Ishikawa (cell line): ENCODE results near the gene PRPH2.

Source experiments
- CEBPB ChIP-seq: IDR thresholded peaks from 2 replicates; pipeline ENCODE4 v1.6.1; 2012
- CREB1 ChIP-seq: IDR thresholded peaks from 2 replicates; pipeline ENCODE4 v1.6.1; 2012; ENCODE audit warnings: low read depth
- EGR1 ChIP-seq: IDR thresholded peaks from 2 replicates; pipeline ENCODE4 v1.6.1; 2012
- EP300 ChIP-seq: IDR thresholded peaks from 2 replicates; pipeline ENCODE4 v1.6.1; 2012; ENCODE audit warnings: borderline replicate concordance
- FOXM1 ChIP-seq: IDR thresholded peaks from 2 replicates; pipeline ENCODE4 v1.6.1; 2012; ENCODE audit warnings: low read depth, borderline replicate concordance
- MAX ChIP-seq: IDR thresholded peaks from 2 replicates; pipeline ENCODE4 v1.6.1; 2012
- NFIC ChIP-seq: IDR thresholded peaks from 2 replicates; pipeline ENCODE4 v1.6.1; 2012
- RAD21 ChIP-seq: IDR thresholded peaks from 2 replicates; pipeline ENCODE4 v1.6.1; 2012; ENCODE audit warnings: low read depth
- REST ChIP-seq: IDR thresholded peaks from 2 replicates; pipeline ENCODE4 v1.6.1; 2012; ENCODE audit warnings: low read depth, mild to moderate bottlenecking
- TAF1 ChIP-seq: IDR thresholded peaks from 2 replicates; pipeline ENCODE4 v1.6.1; 2012; ENCODE audit warnings: low read depth, mild to moderate bottlenecking
- TCF12 ChIP-seq: IDR thresholded peaks from 2 replicates; pipeline ENCODE4 v1.6.1; 2012; ENCODE audit warnings: low read depth
- TEAD4 ChIP-seq: IDR thresholded peaks from 2 replicates; pipeline ENCODE4 v1.6.1; 2012
- USF1 ChIP-seq: IDR thresholded peaks from 2 replicates; pipeline ENCODE4 v1.6.1; 2012
- YY1 ChIP-seq: IDR thresholded peaks from 2 replicates; pipeline ENCODE4 v1.6.1; 2012; ENCODE audit warnings: low read depth
- ZBTB7A ChIP-seq: IDR thresholded peaks from 2 replicates; pipeline ENCODE4 v1.6.1; 2012; ENCODE audit warnings: low read depth

PRPH2 gene

DNA sequence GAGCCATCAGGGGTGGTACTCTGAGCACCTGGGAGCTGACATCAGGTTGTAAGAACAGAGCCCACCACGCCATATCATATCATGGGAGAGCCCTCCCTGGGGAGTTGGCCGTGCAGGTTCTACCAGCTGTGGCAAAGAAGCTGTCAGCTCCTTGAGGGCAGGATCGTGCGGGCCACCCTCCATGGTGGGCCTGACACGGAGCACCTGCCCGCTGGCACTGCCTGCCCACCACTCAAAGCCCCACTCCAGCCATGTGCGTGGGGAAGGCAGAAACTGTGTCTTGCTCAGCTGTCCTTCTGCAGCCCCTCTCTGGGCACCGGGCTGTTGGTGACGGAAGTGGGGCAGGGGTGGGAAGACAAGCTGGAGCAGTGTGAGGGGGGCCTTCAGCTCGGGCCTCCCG, 14.3 kb downstream of the PRPH2 start:
- no peak for TF ChIP-seq YY1
- TF ChIP-seq TCF12, result no peak
- TF ChIP-seq TAF1, result no peak
- TF ChIP-seq MAX, result no peak
- TF ChIP-seq ZBTB7A, result no peak
- TF ChIP-seq EP300, result no peak
- TF ChIP-seq RAD21, result no peak
- no peak for TF ChIP-seq USF1
- TF ChIP-seq EGR1, result no peak

DNA sequence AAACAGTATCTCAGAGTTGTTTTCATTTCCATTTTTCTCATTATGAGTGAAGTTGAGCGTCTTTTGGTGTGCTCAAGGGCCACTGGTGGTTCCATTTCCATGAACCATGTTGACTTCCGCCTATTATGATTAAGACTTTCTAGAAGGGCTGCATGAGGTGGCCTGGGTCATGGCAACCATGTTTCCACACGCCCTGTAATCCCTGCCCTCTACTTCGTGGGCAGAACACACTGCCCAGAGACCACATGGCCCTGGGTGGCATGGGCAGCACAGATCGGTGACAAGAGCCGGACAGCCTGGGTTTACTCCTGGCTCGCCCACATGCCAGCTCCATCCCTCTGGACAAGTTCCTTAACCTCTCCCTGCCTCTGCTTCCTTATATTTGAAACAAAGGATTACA, 14.8 kb downstream of the PRPH2 start:
- no peak for TF ChIP-seq REST
- no peak for TF ChIP-seq CREB1

GRCh38 chr6:42704937-42705374, 17.4 kb downstream of the PRPH2 start:
- no peak for TF ChIP-seq FOXM1
- TF ChIP-seq REST, result no peak
- no peak for TF ChIP-seq CREB1
- TF ChIP-seq CEBPB, result no peak
- TF ChIP-seq NFIC, result no peak
- no peak for TF ChIP-seq EGR1
- no peak for TF ChIP-seq RAD21
- no peak for TF ChIP-seq TEAD4

DNA sequence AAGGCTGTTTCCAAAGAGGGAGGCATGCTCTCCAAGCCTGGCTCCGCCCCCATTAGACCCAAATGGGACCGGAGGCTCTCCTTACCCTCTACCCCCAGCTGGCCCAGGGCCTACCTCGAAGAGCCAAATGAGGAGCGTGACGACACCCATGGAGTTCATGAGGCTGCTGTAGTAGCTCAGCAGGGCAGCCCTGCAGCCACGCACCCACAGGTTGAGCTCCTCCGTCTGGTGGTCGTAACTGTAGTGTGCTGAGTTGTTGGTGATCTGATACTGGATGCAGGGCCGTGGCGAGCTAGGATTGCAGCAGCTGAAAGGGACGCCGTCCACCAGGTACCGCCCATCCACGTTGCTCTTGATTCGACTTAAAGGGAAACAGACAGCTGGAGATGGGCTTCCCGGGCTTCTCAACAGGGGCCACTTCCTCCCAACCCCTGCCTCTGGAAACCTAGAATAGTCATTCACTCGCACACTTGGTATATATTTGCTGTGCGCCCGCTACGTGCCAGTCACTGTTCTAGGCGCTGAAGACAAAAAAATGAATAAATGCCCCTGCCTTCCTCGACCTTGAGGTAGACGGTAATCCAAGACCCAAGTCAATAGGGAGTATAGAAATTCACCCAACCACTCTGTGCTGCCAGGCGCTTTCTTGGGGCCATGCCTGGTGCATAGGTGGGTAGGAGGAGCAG, 18.0 kb downstream of the PRPH2 start:
- TF ChIP-seq USF1 (no peak), TCF12 (no peak), MAX (peak; percentile 41; the same call in 1 of the 2 replicates)

DNA sequence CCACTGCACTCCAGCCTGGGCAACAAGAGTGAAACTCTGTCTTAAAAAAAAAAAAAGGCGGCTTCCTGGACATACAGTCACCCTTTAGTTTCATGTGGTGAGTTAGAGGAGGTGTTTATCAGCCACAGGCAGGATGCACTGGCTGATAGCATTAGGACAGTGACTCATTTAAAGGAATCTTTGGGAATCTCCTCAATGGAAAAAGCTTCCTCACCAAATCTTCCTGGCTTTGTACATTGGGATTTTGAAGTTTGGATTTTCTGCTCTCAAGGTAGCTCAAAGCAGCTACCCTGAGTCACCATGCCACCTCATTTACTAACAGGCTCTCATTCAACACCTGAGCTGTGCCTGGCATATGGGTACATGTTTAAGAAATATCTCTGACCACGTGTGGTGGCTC, 20.2 kb downstream of the PRPH2 start:
- no peak for TF ChIP-seq CREB1
- TF ChIP-seq RAD21, result no peak
- no peak for TF ChIP-seq MAX
- no peak for TF ChIP-seq TCF12
- TF ChIP-seq FOXM1, result no peak
- no peak for TF ChIP-seq ZBTB7A
- TF ChIP-seq REST, result no peak
- no peak for TF ChIP-seq EGR1
- TF ChIP-seq TAF1, result no peak
- no peak for TF ChIP-seq TEAD4
- no peak for TF ChIP-seq EP300
- no peak for TF ChIP-seq YY1
- no peak for TF ChIP-seq CEBPB
- no peak for TF ChIP-seq USF1
- no peak for TF ChIP-seq NFIC
